ENCODE measurements around the gene RMND1. TPM values are rescaled to one million over a fixed set of nuclear protein-coding genes. Genes with fewer than 3 reads are reported as not detected.
"Not testable (repeated sequence)": the region's sequence is repeated elsewhere in the genome, so short reads cannot be mapped to it uniquely, and the experiment has no call there.

RMND1 gene
- total RNA-seq, 1 experiment from 2014 or later = 23.3 TPM

- TF ChIP-seq ZBTB43 (CRISPR knock-in tag; IDR thresholded peaks at IDR 0.05) = no peak
- TF ChIP-seq NR2C2 (CRISPR knock-in tag; IDR thresholded peaks at IDR 0.05) = no peak
- TF ChIP-seq CREB1 (CRISPR knock-in tag; IDR thresholded peaks at IDR 0.05) = no peak
- TF ChIP-seq MXD4 (CRISPR knock-in tag; IDR thresholded peaks at IDR 0.05; ENCODE audit: borderline replicate concordance) = no peak
- no peak for TF ChIP-seq KAT7 (CRISPR knock-in tag; IDR thresholded peaks at IDR 0.05; ENCODE audit: borderline replicate concordance)
- TF ChIP-seq ZNF232 (CRISPR knock-in tag; IDR thresholded peaks at IDR 0.05) = no peak
- TF ChIP-seq IRF2 (CRISPR knock-in tag; IDR thresholded peaks at IDR 0.05; ENCODE audit: borderline replicate concordance, low read depth) = no peak
- no peak for TF ChIP-seq SOX15 (CRISPR knock-in tag; IDR thresholded peaks at IDR 0.05)
These were observed 93.5 kb downstream of the RMND1 start (continued) for GRCh38 chr6:151358475-151358874.

- Mint-ChIP-seq H3K4me3 (no peak overlapping the region), H3K36me3 (peaks cover 7% of the 10 kb centered on the region; the same call in 1 of the 2 replicates), H3K9me3 (no peaks in the 10 kb centered on the region), H3K27me3 (ENCODE audit: low read depth) (no peaks in the 10 kb centered on the region), H3K4me1 (peaks cover 2% of the 10 kb centered on the region; the same call in 1 of the 2 replicates), H3K27ac (peak overlapping the region; percentile 63; the same call in 1 of the 2 replicates)
- ChIA-PET CTCF (interaction anchor here (0.7 to 0.8 kb wide), 2 partner anchors 33 to 820 kb away, joined by 3 to 5 read pairs; no protein-coding TSS in a partner anchor), POLR2A (no interaction called here)
- TF ChIP-seq KAT7 (CRISPR knock-in tag; IDR thresholded peaks at IDR 0.05; ENCODE audit: borderline replicate concordance) (no peak), NFYB (CRISPR knock-in tag; conservative IDR thresholded peaks at IDR 0.05; ENCODE audit: low read depth) (no peak), ELF4 (CRISPR knock-in tag; IDR thresholded peaks at IDR 0.05; ENCODE audit: low read depth) (no peak), ZNF219 (CRISPR knock-in tag; IDR thresholded peaks at IDR 0.05; ENCODE audit: borderline replicate concordance) (no peak), ZNF138 (CRISPR knock-in tag; conservative IDR thresholded peaks at IDR 0.05) (no peak)
- no peak for ATAC-seq
- DNase-seq (ENCODE audit: low spot score) = no peak
These were observed 94.0 kb downstream of the RMND1 start for GRCh38 chr6:151357758-151358436.

- H3K27me3 Mint-ChIP-seq (ENCODE audit: low read depth); H3K27ac Mint-ChIP-seq; H3K9me3 Mint-ChIP-seq; H3K36me3 Mint-ChIP-seq; ATAC-seq; DNase-seq (ENCODE audit: low spot score); POLR2A ChIA-PET; H3K4me1 Mint-ChIP-seq; H3K4me3 Mint-ChIP-seq: not testable (repeated sequence)
- CTCF ChIA-PET = interaction anchor here (0.7 kb wide), 1 partner anchor 819 kb away, joined by 5 read pairs; no protein-coding TSS in a partner anchor
These were observed 94.9 kb downstream of the RMND1 start for GRCh38 chr6:151356983-151357382.

Other genes starting within 250 kb of the RMND1 start
- 64.2 to 90.0 TPM (median 65.0 TPM) in 3 replicates for gene AKAP12, start 212.2 kb downstream of the RMND1 start, total RNA-seq (2021)
- 14.0 to 14.3 TPM (median 14.3 TPM) in 3 replicates for gene ZBTB2, start 60.6 kb downstream of the RMND1 start, total RNA-seq (2021)
- 0.25 to 0.57 TPM (median 0.26 TPM) in 3 replicates for gene CCDC170, start 41.9 kb upstream of the RMND1 start, total RNA-seq (2021)

All from WTC11 (cell line).